Pons (tissue), 1 donor: ENCODE measurements around the gene ACSL5.
A peak's percentile ranks its signal among the peaks of the same experiment; 100 is the strongest.
"Not testable (repeated sequence)": the region's sequence is repeated elsewhere in the genome, so short reads cannot be mapped to it uniquely, and the experiment has no call there.

Experiments used
- DNase-seq: peaks from one replicate; pipeline ENCODE4 v3.0.0-alpha.2; 2016; ENCODE audit warnings: low spot score

ACSL5 gene

DNA sequence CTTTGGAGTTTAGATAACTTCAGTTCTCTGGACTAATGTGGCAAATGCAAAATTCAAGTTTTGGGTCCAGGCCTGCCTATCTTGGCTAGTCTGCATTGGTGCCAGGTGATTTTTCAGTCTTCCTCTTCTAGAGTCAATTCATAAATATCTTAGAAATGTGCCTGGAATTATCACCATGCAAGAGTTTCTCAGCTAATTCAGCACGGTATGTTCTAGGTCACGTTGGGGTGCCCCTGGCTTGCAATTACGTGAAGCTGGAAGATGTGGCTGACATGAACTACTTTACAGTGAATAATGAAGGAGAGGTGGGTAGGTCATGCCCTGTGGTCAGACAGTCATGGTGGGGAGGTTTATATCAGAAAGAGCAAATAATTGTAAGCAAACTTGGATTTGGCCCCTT, 47.8 kb downstream of the ACSL5 start:
- DNase-seq = no peak

DNA sequence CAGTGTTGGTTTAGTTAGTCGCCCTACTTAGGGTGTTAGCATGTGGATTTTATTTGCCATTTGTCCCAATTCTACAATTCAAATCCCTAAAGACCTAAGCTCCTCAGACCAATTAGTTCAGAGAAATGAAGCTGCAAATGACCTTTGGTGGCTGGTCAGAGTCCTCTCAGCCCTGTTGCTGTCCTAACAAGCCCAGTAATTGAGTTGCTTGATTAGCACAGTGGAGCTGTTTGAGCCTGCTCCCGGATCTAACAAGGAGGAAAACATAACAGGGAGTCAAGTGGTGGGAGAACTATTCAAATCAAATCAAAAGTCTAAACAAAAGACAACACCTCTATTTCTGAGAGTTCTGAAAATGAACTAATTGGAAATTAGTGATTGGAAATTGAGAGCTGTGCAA, 50.7 kb downstream of the ACSL5 start:
- no peak for DNase-seq

DNA sequence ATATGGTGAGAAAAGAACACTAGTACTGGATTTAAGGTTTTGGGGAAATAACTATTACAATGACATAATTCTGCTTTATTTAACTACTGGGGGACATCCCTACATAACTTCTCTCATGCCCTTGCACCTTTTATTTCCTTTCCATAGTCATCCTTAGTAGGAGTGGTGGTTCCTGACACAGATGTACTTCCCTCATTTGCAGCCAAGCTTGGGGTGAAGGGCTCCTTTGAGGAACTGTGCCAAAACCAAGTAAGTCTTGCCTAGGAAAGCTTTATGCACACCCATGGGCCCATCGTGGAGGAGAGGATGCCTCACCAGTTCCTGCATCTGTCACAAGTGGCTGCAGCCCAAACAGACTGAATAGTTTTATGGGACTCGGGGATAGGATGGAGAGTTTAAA, 52.2 kb downstream of the ACSL5 start:
- no peak for DNase-seq

DNA sequence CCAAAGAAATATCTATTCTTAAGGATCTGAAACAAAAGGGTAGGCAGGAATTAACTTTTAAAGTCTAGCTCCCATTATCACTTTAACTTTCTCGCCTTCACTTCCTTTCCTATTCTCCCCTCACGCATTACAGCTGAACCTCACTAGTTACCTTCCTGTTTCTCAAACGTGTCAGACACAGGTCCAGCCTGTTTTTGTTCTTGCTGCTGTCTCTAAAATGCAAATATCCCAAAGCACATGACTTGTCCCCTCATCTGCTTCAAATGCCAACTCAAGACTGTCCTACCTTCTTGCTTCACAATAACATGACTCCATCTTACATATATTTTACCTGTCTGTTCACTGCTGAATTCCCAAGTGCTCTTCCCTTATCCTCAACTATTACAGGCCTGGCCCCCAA, 55.2 kb downstream of the ACSL5 start:
- DNase-seq = no peak

DNA sequence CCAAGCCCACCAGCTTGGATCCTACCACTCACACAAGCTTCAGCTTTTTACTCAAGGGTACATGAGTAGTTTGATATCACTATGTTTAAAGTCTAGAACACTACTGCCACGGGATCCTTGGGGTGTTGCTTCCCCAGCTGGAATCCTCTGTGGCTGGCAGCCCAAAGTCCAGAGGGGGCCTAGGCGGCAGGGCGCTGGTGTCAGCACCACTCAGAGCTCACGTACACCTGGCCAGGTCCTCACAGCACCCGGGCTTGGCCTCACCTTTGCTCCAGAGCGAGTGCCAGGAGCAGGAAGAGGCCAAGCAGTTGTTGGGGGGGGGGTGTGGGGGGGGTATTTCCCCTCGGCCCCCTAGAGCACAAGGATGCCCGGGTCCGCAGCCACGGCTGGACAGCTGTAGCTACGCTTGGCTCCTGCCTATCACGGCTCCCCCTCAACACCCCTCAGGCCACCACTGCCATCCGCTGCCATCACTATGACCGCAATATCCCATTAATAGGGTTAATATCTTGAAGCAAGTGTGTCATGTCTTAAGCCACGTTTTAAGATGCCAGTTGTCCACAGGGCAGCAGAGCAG, 55.8 kb downstream of the ACSL5 start:
- DNase-seq = no peak

DNA sequence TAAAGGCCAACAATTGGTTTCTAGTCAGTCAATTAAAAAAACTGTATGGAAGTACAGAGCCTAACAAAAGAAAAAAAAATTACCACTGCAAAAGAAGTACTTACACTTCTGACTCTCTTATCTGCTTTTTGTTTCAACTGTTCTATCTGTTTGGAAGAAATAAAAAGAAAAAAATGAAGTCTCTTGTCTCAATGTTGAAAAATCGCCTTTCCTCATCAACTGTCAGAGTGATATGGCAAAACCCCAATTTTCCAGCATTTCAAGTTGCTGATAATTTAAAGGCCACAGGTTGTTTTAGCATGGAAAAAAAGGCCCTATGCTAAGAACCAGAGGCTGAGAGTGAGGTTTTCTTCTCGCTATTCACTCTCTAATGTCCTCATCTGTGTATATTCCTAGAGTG, 59.2 kb downstream of the ACSL5 start:
- no peak for DNase-seq

DNA sequence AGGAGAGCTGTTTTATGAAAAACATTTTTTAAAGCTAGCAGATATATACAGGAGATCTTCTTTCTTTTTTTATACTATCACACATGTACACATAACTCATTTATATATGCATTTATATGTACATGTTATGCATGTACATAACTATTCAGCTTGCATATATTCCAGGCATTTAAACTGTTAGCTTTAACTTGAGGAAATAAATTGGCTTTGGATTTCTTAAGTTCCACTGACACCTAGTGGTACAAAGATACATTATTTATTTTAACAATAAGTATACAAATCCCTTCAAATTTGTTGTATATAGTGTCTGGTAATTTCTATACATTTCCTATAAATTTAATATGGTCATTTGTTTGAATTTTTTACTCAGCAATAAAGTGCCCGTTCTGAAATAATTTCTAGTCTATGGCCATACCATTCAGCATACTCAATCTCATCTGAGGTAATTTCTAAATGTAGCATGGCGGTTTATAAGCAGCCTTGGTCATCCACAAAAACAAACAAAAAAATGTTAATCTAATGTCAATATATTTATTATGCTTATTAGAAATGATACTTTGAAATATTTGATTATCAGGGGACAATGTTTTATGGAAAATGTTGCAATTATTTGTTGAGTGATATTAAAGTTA, 61.2 kb downstream of the ACSL5 start:
- DNase-seq = peak; percentile 18

DNA sequence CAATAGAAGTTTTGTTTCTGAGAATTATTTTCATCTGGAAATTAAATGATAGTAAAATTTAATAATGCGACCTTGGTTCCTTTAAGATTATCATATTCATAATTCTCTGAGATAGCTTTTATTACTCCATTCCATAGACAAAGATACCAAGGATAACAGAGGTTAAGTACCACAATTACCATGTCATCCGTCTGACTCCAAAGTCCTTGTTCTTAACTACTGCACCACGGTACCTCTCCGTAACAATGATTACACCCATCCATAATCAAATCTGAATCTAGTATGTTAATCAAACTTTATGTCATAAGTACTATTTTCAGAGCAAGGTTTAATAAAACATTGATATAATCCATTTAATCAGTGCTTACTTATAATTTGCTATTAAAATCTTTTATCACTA, 64.4 kb downstream of the ACSL5 start:
- DNase-seq = no peak

DNA sequence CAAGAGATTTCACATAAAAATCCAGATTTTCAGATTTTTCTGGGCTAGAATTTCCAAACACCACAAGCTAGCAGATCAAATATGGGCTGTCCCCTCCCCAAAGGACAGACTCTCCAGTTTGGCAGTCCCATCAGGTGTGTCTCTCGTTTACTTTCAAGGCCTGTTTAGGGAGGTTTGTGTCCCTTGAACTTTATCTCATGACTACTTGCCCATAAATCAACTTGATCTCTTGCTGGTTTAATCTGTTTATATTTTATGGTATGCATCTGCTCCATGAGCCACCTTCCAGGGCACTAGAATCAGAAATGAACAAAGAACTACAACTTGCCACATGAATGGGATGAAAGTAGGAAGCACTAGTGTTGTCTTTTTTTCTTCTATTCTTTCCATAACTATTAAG, 67.6 kb downstream of the ACSL5 start:
- no peak for DNase-seq

DNA sequence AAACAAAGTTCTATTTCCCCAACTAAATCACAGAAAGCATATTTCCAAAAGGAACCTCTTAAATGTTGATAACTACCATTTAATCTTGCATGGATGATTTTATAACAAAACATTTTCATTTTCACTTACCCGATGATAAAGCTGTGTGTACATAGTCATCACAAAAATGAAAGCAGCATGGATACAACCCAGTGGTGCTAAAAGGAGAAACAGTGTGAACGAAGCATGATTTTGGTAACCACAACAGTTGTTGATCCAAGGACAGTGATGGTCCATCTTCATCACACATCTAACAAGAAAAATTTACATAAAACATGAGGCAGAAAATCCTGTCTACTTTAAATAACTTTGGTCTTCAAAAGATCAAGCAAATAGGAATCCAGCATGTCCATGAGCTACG, 68.1 kb downstream of the ACSL5 start:
- DNase-seq = no peak

DNA sequence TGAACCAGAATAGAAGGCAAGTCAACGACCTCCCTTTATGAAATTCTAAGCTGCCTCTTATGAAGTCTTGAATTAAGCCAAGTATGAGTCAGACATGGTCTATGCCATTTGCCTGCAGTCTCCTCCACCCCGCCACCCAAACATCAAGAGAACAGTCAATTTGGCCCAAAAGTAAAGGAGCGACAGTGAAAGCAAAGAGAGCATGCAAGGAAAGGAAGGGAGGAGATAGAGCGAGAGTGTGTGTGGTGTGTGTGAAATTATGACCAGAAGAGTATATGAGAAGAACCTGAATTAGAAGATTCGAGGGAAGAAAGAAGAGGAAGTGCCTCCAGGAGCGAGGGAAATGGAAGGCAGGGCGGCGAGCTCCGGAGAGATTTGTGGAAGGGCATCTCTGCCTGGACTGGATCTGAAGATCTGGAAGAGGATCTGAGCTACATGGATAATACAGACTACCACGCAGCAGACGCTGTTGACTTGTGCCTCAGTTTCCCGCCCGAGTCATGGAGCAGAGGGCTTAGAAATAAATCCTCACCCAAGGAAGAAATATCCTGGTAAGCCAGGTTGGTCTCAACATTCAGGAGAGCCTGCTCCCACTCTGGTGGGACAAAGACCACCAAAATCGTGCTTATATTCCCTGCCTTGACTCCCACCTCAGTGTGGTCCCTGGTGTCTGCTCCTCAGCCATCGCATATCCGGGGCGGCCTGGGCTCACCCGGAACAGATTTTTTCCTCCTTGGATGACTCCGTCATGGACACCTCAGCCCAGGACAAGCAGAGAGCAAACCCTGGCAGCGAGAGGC, 72.3 kb downstream of the ACSL5 start:
- peak; percentile 15 for DNase-seq

DNA sequence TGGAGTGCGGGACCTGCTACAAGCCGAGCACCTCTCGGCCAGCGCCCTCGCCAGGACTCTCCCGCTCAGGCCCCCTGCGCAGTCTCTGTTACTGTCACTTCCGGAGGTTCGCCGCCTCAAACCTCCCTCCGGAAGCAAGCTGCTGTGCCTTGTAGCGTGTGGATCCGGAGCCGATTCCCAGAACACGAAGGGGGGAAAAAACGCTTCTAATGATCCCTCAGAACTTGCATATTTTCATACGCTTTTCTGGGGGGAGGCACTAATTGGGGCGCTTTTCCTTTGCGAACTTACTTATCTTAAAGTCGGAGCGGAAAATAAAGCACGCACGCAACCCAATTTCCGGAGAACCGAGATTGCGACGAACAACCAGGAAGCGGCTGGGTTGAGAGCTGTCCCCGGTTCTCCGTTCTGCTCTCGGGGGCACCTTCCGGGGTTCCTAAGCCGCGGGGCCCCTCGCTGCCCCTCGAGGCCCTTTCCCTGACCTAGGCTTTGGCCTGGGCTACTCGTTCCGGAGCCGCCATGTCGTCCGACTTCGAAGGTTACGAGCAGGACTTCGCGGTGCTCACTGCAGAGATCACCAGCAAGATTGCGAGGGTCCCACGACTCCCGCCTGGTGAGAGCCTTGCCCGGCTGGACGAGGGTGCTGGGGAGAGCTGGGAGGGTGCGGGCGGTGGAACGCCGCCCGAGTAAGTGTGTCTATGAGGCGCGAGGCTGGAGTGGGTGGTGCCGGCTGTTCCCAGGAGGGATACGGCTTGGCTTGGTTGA, 73.1 kb downstream of the ACSL5 start, which contains the start of the genes VTI1A and ZDHHC6:
Gene VTI1A (plus strand): TSS at position 361 of the 765 bp plus-strand sequence. CDS start 159 bp downstream, at position 520.
Gene ZDHHC6 (minus strand): TSS at position 60 of the 765 bp plus-strand sequence. CDS start 1,478 bp downstream, outside the sequence.
- peak; percentile 79 for DNase-seq

DNA sequence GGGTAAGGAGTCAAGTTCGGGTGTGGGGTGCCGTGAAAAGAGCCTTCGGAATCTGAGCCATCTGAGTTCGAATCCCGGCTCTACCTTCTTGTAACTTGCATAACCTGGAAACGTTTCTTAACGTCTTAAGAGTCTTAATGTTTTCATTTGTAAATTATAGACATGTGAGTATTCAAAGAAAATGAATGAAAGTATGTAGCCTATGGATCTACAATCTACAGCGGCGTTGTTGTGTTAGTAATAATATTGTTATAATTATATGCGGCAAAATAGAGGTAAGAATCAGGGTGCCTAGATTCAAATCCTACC, 73.7 kb downstream of the ACSL5 start:
- no peak for DNase-seq

DNA sequence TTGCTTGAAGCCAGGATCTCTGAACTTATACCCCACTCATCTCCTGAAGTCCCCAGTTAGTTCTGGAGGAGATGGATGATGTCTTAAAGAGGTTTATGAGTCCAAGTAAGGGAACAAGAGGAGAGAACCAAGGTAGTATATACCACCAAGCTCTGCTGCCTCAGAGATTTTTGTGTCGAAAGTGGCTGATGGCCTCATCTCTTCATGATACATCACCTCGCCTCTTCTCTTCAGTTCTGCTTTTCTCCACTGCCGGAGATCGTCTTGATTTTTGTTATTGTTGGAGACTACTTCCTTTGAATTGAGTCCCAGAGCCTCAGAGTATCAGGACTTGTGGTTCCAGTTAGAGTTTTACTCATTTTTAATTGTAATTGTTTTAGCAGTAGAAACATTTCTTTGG, 75.0 kb downstream of the ACSL5 start:
- DNase-seq = no peak

DNA sequence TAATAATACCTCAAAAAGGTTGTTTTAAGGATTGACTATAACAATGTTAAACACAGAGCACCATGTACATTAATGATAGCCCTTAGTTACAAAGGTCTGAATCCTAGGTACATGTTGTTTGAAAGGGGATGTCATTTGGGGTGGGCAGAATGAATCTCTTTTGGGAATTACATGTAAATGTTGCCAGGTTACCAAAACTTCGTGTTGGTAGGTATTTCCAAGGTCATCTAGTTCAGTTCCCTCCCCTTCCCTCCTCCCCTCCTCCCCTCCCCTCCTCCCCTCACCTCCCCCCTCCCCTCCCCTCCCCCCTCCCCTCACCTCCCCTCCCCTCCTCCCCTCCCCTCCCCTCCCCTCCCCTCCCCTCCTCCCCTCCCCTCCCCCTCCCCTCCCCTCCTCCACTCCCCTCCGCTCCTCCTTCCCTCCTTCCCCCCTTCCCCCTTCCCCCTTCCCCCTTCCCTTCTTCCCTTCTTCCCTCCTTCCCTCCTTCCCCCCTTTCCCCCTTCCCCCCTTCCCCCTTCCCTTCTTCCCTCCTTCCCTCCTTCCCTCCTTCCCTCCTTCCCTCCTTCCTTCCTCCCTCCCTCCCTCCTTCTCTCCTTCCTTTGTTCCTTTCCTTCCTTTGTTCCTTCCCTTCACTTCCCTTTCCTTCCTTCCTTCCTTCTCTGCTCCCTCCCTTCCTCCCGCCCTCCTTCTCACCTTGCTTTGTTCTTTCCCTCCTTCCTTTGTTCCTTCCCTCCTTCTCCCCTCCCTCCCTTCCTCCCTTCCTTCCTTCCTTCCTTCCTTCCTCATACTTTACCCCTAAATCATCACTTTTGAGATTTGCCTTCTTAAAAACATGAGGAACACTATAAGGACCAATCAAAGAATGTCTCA, 81.2 kb downstream of the ACSL5 start:
- no peak for DNase-seq

DNA sequence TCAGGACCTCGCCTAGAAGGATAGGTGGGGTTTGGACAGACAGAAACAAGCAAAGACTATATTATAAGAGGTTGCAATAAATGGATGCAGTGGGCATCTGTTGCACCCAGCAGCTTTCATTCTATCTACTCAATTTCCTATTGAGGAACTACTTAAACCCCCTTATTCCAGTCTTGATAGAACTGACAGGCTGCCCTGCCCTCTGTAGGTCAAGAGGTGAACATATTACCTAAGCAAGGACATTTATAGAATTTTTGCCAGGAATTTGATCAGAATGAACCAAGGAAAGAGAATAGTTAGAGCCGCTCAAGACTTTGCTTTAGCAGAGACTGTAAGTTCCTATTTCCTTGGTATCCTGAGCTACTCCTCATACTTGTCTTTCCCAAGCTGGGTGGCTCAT, 82.6 kb downstream of the ACSL5 start:
- no peak for DNase-seq

DNA sequence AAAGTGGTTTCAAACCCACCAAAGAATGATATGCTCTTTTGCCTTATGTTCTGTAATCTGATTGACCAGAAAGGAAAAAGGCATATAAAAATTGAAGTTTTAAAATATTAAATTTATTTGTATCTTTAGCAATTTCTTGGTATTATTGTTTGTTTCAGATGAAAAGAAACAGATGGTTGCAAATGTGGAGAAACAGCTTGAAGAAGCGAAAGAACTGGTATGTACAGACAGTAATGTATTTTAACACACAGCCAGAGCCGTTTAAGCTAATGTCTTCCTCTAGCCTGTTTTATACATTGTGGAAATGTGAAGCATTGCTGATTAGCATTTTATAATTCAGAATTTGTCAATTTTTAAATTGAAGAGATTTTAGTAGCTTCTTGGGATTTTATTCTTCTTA, 86.5 kb downstream of the ACSL5 start:
- no peak for DNase-seq

DNA sequence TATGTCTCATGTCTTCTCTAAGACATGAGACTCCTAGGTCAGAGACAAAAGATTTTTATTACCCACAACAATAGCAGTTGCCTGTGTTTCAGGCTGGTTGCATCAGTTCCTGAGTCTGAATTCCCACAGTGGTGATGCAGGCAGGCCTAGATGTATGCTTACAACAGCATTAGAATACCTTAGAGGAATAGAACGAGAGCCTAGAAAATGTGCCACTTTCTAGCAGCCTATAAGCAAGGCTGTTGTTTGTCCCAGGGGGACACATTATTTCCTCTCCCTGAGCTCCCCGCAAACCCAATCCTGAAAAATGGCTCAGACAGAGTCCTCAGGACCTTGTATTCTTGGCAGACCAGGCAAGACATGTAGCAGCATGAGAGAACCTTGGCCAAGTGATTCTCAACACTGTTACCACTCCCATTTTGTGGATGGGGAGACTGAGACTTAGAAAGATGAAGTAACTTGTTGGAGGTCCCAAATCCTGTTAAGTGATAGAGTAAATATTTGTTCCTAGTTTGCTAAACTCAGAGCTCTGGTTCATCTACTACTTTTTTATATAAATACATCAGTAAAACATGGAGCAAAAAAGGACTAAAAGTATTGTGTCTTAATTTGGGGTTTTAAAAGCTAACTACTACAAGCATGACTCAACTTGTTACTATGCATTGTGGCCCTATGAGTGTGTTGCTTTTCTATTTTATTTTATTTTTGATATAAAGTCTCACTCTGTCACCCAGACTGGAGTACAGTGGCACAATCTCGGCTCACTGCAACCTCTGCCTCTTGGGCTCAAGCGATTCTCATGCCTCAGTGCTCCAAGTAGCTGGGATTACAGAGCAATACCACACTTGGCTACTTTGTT, 87.3 kb downstream of the ACSL5 start:
- DNase-seq = no peak

DNA sequence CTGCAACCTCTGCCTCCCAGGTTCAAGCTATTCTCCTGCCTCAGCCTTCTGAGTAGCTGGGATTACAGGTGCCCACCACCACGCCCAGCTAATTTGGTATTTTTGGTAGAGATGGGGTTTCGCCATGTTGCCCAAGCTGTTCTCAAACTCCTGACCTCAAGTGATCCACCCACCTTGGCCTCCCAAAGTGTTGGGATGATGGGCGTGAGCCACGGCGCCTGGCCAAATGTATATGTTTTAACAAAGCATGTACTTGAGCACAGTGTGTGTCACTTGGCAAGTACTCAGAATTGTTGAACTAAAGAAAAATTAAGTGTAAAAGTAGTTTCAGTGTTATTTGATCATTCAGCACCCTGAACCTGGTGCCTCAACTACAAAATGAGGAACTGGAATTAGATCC, 90.2 kb downstream of the ACSL5 start:
- DNase-seq = not testable (repeated sequence)

DNA sequence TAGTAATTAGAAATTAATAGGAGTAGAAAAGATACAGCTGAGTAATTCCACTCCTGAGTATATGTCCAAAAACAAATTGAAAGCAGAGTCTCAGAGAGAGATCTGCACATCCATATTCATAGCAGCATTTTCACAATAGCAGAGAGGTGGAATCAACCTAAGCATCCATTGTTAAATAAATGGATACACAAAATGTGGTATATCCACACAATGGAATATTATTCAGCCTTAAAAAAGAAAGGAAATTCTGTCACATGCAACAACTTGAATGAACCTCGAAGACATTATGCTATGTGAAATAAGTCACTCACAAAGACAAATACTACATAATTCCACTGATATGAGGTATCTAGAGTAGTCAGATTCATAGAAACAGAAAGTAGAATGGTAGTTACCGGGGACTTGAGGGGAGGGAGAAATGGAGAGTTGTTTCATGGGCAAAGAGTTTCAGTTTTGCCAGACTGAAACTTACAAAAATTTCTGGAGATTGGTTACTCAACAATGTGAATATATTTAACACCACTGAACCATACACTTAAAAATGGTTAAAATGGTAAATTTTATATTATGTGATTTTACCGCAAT, 91.5 kb downstream of the ACSL5 start:
- DNase-seq = no peak
